HepG2 (cell line): Measurements from ENCODE around the gene COL18A1. TPM values are rescaled to one million over a fixed set of nuclear protein-coding genes. Genes with fewer than 3 reads are reported as not detected.

Experiments
- AKNA ChIP-seq: sonication (generic); formaldehyde crosslinking; IDR thresholded peaks from 2 replicates; pipeline ENCODE4 v1.4.0; 2020; ENCODE audit warnings: missing genetic modification reagents, borderline replicate concordance
- CEBPG ChIP-seq: IDR thresholded peaks from 2 replicates; pipeline ENCODE4 v1.6.1; 2016
- ELF4 ChIP-seq: sonication (generic); formaldehyde crosslinking; IDR thresholded peaks from 2 replicates; pipeline ENCODE4 v1.5.0; 2020; ENCODE audit warnings: missing genetic modification reagents, mild to moderate bottlenecking, moderate library complexity, borderline replicate concordance
- HNF1A ChIP-seq, 2 experiments: sonication (generic) in 1 of 2; formaldehyde crosslinking in 1 of 2; IDR thresholded peaks; 2 replicates each; pipeline versions ENCODE4 v1.4.0 to v1.6.1; 2016 to 2020; ENCODE audit warnings: borderline replicate concordance in 1 of 2, low read depth in 1 of 2, mild to moderate bottlenecking in 1 of 2, missing genetic modification reagents in 1 of 2
- MIXL1 ChIP-seq: IDR thresholded peaks from 2 replicates; pipeline ENCODE4 v1.6.1; 2016
- MNT ChIP-seq: fragments of 450-650 bp; IDR thresholded peaks from 2 replicates; pipeline ENCODE4 v1.6.1; 2016
- MYPOP ChIP-seq: sonication (generic); formaldehyde crosslinking; IDR thresholded peaks from 2 replicates; pipeline ENCODE4 v1.8.1; 2023; ENCODE audit warnings: mild to moderate bottlenecking, moderate library complexity, missing genetic modification reagents
- TP53 ChIP-seq: sonication (generic); formaldehyde crosslinking; conservative IDR thresholded peaks from 2 replicates; pipeline ENCODE4 v1.4.0; 2020; ENCODE audit warnings: missing genetic modification reagents
- ZKSCAN5 ChIP-seq: sonication (generic); formaldehyde crosslinking; IDR thresholded peaks from 2 replicates; pipeline ENCODE4 v1.5.1; 2020; ENCODE audit warnings: mild to moderate bottlenecking, missing genetic modification reagents
- ZNF329 ChIP-seq: sonication (generic); formaldehyde crosslinking; IDR thresholded peaks from 2 replicates; pipeline ENCODE4 v1.9.0; 2021; ENCODE audit warnings: low read depth, mild to moderate bottlenecking, missing genetic modification reagents
- ZNF510 ChIP-seq: sonication (generic); formaldehyde crosslinking; IDR thresholded peaks from 2 replicates; pipeline ENCODE4 v1.4.0; 2020; ENCODE audit warnings: low read depth, mild to moderate bottlenecking, missing genetic modification reagents
- polyA plus RNA-seq, 8 experiments: library from polyadenylated mRNA; depleted of rRNA in 3 of 8; stranded (reverse) in 7 of 8; unstranded in 1 of 8; fragments of >200 nt; fragmentation: Illumina TruSeq in 4 of 8; extraction: Trizol in 4 of 8; gene quantifications; 2 replicates each; pipeline versions ENCODE4 v1.2.1 to v1.2.3, GENCODE V29; 2011 to 2016; ENCODE audit warnings: low read depth in 4 of 8, missing spikeins in 1 of 8, mixed read lengths in 1 of 8; ENCODE audit not compliant: insufficient read depth in 1 of 8
- total RNA-seq, 5 experiments: library from RNA; depleted of rRNA; stranded (reverse); fragments of >200 nt; fragmentation: Illumina TruSeq; extraction: Trizol; gene quantifications; 2 replicates each; pipeline ENCODE4 v1.2.3, GENCODE V29; 2016; ENCODE audit warnings: low read depth in 1 of 5
- TF ChIP-seq, protein P1 (sequence below): sonication (generic); formaldehyde crosslinking; IDR thresholded peaks from 2 replicates; pipeline ENCODE4 v1.8.0; 2022; ENCODE audit warnings: mild to moderate bottlenecking, missing genetic modification reagents
- TF ChIP-seq, protein P2 (sequence below): sonication (generic); formaldehyde crosslinking; IDR thresholded peaks from 2 replicates; pipeline ENCODE4 v1.5.0; 2020; ENCODE audit warnings: missing genetic modification reagents

Gene COL18A1
- total and polyA plus RNA-seq, 2 of the 13 experiments (the other 11 are each of a cell fraction or from before 2014, with no cell fraction given), result 79.0 to 102 TPM

DNA sequence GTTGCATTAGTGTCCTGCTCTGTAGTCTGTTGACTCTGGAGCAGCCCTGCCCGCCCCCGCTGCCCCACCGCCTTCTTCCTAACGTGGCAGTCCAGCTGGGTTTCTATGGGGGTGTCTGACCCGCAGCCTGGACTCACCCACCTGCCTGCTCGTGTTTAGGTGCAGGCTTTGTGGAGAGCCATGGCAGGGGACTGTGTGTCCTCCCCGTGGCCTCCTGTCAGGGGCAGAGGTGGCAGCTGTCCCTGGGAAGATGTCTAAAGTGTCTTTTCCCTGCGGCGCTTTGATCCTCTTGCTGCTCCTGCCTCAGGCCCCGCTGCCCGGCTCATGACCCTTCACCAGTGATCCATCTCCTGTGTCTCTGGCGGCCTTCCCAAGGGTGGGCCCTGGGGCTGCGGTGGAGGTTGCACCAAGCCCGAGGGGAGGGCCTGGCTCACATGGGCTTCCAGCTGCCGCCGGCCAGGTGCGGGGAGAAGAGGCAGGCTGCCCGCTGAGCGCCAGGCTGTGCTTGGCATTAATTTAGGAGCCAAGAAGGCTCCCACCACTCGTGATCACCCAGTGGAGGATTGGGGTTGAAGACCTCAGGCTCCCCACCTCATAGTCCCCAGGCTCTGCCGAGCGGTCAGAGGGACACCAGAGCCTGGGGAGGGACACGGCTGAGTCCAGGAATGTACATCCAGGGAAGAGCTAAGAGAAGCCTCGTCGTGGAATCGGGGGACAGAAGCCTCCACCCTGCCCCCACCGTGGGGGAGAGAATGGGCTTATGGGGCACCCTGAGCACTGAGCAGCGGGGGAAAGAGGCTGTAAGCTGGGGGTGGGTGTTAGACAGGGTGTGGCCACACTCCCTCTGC lies 44.1 kb downstream of the COL18A1 start (continued):
- no peak for TF ChIP-seq ELF4 (CRISPR knock-in tag)
- TF ChIP-seq MNT, result peak; percentile 73
- TF ChIP-seq ZKSCAN5 (CRISPR knock-in tag), result no peak
- TF ChIP-seq MYPOP (CRISPR knock-in tag), result peak; percentile 87; the same call in 1 of the 2 replicates
- TF ChIP-seq, protein P1, sequence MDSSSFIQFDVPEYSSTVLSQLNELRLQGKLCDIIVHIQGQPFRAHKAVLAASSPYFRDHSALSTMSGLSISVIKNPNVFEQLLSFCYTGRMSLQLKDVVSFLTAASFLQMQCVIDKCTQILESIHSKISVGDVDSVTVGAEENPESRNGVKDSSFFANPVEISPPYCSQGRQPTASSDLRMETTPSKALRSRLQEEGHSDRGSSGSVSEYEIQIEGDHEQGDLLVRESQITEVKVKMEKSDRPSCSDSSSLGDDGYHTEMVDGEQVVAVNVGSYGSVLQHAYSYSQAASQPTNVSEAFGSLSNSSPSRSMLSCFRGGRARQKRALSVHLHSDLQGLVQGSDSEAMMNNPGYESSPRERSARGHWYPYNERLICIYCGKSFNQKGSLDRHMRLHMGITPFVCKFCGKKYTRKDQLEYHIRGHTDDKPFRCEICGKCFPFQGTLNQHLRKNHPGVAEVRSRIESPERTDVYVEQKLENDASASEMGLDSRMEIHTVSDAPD (CRISPR knock-in tag), result peak; percentile 75
- TF ChIP-seq ZNF510 (CRISPR knock-in tag), result no peak
- TF ChIP-seq ZNF329, result peak; percentile 40; the same call in 1 of the 2 replicates
- peak; percentile 56; the same call in 1 of the 2 replicates for TF ChIP-seq HNF1A (IDR thresholded peaks at IDR 0.05; ENCODE audit: low read depth)
- TF ChIP-seq HNF1A (CRISPR knock-in tag; IDR thresholded peaks at IDR 0.05; ENCODE audit: borderline replicate concordance), result peak; percentile 82
- TF ChIP-seq, protein P2, sequence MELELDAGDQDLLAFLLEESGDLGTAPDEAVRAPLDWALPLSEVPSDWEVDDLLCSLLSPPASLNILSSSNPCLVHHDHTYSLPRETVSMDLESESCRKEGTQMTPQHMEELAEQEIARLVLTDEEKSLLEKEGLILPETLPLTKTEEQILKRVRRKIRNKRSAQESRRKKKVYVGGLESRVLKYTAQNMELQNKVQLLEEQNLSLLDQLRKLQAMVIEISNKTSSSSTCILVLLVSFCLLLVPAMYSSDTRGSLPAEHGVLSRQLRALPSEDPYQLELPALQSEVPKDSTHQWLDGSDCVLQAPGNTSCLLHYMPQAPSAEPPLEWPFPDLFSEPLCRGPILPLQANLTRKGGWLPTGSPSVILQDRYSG, result no peak
- no peak for TF ChIP-seq TP53 (CRISPR knock-in tag)
- TF ChIP-seq CEBPG (CRISPR knock-in tag), result peak; percentile 55
- TF ChIP-seq MIXL1, result peak; percentile 29; the same call in 1 of the 2 replicates
- TF ChIP-seq AKNA (CRISPR knock-in tag), result no peak
